GM23338 (cell line): Measurements from ENCODE around the gene EPHB2. TPM values are rescaled to one million over a fixed set of nuclear protein-coding genes. Genes with fewer than 3 reads are reported as not detected.

Experiments
- CREB1 ChIP-seq: fragments of 250-450 bp; sonication (Bioruptor Pico); IDR thresholded peaks from 2 replicates; pipeline ENCODE4 v1.5.0; 2020; ENCODE audit warnings: low read depth, mild to moderate bottlenecking, moderate library complexity
- CTCF ChIP-seq, 2 experiments: fragments of 200-600 bp in 1 of 2; sonication (generic) in 1 of 2; conservative IDR thresholded peaks; 2 replicates each; pipeline versions ENCODE4 v1.5.1 to v1.6.1; 2016 to 2017; ENCODE audit warnings: antibody characterized with exemption in 2 of 2, low read depth in 2 of 2, mild to moderate bottlenecking in 2 of 2, moderate library complexity in 1 of 2
- ETS1 ChIP-seq: IDR thresholded peaks from 2 replicates; pipeline ENCODE4 v1.6.1; 2016; ENCODE audit warnings: antibody characterized with exemption
- EZH2 ChIP-seq: fragments of 200-600 bp; sonication (generic); IDR thresholded peaks from one replicate; pipeline ENCODE4 v1.8.0; 2017; ENCODE audit warnings: antibody characterized with exemption, mild to moderate bottlenecking, low read depth; ENCODE audit not compliant: unreplicated experiment
- EZH2phosphoT487 ChIP-seq: fragments of 200-600 bp; sonication (generic); IDR thresholded peaks from one replicate; pipeline ENCODE4 v1.8.1; 2018; ENCODE audit warnings: antibody characterized with exemption; ENCODE audit not compliant: unreplicated experiment
- ZNF114 ChIP-seq: fragments of 250-450 bp; sonication (Bioruptor Pico); IDR thresholded peaks from 2 replicates; pipeline ENCODE4 v1.5.0; 2020; ENCODE audit warnings: mild to moderate bottlenecking, moderate library complexity
- polyA plus RNA-seq: library from polyadenylated mRNA; unstranded; fragments of >200 nt; fragmentation: Nextera tagmentation; extraction: Ambion mirVana; gene quantifications from 2 replicates; pipeline ENCODE4 v1.2.1, GENCODE V29; 2016
- total RNA-seq: library from RNA; depleted of rRNA; stranded (reverse); fragments of >200 nt; shearing (Covaris generic); gene quantifications from 2 replicates; pipeline ENCODE4 v1.2.3, GENCODE V29; 2014
- TF ChIP-seq, protein P1 (sequence below): fragments of 250-450 bp; sonication (Bioruptor Pico); IDR thresholded peaks from 2 replicates; pipeline ENCODE4 v1.5.0; 2020; ENCODE audit warnings: mild to moderate bottlenecking, moderate library complexity
- TF ChIP-seq, protein P2 (sequence below): IDR thresholded peaks from one replicate; pipeline ENCODE4 v1.6.1; 2018; ENCODE audit warnings: antibody characterized with exemption; ENCODE audit not compliant: unreplicated experiment

The EPHB2 gene
- total and polyA plus RNA-seq, 2 experiments from 2014 or later, result 4.1 to 20.1 TPM

- TF ChIP-seq, protein P1, sequence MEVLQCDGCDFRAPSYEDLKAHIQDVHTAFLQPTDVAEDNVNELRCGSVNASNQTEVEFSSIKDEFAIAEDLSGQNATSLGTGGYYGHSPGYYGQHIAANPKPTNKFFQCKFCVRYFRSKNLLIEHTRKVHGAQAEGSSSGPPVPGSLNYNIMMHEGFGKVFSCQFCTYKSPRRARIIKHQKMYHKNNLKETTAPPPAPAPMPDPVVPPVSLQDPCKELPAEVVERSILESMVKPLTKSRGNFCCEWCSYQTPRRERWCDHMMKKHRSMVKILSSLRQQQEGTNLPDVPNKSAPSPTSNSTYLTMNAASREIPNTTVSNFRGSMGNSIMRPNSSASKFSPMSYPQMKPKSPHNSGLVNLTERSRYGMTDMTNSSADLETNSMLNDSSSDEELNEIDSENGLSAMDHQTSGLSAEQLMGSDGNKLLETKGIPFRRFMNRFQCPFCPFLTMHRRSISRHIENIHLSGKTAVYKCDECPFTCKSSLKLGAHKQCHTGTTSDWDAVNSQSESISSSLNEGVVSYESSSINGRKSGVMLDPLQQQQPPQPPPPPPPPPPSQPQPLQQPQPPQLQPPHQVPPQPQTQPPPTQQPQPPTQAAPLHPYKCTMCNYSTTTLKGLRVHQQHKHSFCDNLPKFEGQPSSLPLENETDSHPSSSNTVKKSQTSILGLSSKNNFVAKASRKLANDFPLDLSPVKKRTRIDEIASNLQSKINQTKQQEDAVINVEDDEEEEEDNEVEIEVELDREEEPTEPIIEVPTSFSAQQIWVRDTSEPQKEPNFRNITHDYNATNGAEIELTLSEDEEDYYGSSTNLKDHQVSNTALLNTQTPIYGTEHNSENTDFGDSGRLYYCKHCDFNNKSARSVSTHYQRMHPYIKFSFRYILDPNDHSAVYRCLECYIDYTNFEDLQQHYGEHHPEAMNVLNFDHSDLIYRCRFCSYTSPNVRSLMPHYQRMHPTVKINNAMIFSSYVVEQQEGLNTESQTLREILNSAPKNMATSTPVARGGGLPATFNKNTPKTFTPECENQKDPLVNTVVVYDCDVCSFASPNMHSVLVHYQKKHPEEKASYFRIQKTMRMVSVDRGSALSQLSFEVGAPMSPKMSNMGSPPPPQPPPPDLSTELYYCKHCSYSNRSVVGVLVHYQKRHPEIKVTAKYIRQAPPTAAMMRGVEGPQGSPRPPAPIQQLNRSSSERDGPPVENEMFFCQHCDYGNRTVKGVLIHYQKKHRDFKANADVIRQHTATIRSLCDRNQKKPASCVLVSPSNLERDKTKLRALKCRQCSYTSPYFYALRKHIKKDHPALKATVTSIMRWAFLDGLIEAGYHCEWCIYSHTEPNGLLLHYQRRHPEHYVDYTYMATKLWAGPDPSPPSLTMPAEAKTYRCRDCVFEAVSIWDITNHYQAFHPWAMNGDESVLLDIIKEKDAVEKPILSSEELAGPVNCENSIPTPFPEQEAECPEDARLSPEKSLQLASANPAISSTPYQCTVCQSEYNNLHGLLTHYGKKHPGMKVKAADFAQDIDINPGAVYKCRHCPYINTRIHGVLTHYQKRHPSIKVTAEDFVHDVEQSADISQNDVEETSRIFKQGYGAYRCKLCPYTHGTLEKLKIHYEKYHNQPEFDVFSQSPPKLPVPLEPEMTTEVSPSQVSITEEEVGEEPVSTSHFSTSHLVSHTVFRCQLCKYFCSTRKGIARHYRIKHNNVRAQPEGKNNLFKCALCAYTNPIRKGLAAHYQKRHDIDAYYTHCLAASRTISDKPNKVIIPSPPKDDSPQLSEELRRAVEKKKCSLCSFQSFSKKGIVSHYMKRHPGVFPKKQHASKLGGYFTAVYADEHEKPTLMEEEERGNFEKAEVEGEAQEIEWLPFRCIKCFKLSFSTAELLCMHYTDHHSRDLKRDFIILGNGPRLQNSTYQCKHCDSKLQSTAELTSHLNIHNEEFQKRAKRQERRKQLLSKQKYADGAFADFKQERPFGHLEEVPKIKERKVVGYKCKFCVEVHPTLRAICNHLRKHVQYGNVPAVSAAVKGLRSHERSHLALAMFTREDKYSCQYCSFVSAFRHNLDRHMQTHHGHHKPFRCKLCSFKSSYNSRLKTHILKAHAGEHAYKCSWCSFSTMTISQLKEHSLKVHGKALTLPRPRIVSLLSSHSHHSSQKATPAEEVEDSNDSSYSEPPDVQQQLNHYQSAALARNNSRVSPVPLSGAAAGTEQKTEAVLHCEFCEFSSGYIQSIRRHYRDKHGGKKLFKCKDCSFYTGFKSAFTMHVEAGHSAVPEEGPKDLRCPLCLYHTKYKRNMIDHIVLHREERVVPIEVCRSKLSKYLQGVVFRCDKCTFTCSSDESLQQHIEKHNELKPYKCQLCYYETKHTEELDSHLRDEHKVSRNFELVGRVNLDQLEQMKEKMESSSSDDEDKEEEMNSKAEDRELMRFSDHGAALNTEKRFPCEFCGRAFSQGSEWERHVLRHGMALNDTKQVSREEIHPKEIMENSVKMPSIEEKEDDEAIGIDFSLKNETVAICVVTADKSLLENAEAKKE (CRISPR knock-in tag), result no peak
- TF ChIP-seq, protein P2, sequence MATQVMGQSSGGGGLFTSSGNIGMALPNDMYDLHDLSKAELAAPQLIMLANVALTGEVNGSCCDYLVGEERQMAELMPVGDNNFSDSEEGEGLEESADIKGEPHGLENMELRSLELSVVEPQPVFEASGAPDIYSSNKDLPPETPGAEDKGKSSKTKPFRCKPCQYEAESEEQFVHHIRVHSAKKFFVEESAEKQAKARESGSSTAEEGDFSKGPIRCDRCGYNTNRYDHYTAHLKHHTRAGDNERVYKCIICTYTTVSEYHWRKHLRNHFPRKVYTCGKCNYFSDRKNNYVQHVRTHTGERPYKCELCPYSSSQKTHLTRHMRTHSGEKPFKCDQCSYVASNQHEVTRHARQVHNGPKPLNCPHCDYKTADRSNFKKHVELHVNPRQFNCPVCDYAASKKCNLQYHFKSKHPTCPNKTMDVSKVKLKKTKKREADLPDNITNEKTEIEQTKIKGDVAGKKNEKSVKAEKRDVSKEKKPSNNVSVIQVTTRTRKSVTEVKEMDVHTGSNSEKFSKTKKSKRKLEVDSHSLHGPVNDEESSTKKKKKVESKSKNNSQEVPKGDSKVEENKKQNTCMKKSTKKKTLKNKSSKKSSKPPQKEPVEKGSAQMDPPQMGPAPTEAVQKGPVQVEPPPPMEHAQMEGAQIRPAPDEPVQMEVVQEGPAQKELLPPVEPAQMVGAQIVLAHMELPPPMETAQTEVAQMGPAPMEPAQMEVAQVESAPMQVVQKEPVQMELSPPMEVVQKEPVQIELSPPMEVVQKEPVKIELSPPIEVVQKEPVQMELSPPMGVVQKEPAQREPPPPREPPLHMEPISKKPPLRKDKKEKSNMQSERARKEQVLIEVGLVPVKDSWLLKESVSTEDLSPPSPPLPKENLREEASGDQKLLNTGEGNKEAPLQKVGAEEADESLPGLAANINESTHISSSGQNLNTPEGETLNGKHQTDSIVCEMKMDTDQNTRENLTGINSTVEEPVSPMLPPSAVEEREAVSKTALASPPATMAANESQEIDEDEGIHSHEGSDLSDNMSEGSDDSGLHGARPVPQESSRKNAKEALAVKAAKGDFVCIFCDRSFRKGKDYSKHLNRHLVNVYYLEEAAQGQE, result no peak
- TF ChIP-seq EZH2phosphoT487, result no peak
- TF ChIP-seq EZH2, result no peak
- no peak for TF ChIP-seq ZNF114 (CRISPR knock-in tag)
- TF ChIP-seq ETS1, result no peak
- no peak for TF ChIP-seq CTCF (conservative IDR thresholded peaks at IDR 0.05; ENCODE audit: low read depth in 2 of 2)
- TF ChIP-seq CREB1 (CRISPR knock-in tag), result no peak
Observed at GRCh38 chr1:22750685-22751051, 40.0 kb downstream of the EPHB2 start (continued).
